ENCODE results near the gene KCTD13. TPM values are rescaled to one million over a fixed set of nuclear protein-coding genes. Genes with fewer than 3 reads are reported as not detected.

KCTD13 gene
- total RNA-seq, 3 donors from 2014 or later: 14.3 to 20.5 (median 18.7) TPM

DNA sequence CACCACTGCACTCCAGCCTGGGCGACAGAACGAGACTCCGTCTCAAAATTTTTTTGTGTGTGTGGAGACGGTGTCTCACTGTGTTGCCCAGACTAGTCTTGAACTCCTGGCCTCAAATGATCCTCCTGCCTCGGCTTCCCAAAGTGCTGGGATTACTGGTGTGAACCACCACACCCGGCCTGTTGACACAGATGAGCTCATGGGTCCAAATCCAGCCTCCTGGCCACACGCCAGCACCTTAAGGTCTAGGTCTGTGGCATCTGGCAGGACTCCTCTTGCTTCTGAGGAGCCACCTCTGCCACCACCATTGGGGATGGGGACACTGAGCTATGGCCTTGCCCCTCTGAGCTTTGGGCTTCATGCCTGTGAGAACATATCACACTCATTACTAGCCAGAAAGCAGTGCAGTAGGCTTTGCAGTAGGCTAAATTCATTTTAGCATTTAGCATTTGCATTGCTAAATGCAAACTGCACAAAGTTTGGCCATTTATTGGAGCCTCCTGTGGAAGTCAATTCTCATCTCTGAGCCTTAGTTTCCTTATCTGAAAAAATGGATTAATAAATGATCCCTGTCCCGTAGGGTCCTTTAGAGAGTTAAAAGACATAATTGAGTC is 57.5 kb downstream of the KCTD13 start:
- no peaks in the 10 kb centered on the region for H3K27me3 ChIP-seq
- intact Hi-C loops (cut with DNase I; ENCODE audit: low total_unique reads): loop anchor here (10.0 kb wide), 2 partner anchors 64 to 146 kb away; partner anchors contain the start of genes DOC2A and MAZ
- no peak for DNase-seq (ENCODE audit: low spot score in 2 of 2)
- TF ChIP-seq CTCF (IDR thresholded peaks at IDR 0.05): no peak
- no peak for TF ChIP-seq POLR2A (IDR thresholded peaks at IDR 0.05)
- no peak for TF ChIP-seq POLR2AphosphoS5 (IDR thresholded peaks at IDR 0.05)
- no peaks in the 10 kb centered on the region for H3K36me3 ChIP-seq
- H3K4me3 ChIP-seq: no peak overlapping the region
- H3K4me1 ChIP-seq: no peaks in the 10 kb centered on the region
- no peak overlapping the region for H3K27ac ChIP-seq
- H3K9me3 ChIP-seq: no peaks in the 10 kb centered on the region

GRCh38 chr16:29864205-29864604 is 61.8 kb downstream of the KCTD13 start:
- TF ChIP-seq POLR2A (IDR thresholded peaks at IDR 0.05): no peak
- TF ChIP-seq POLR2AphosphoS5 (IDR thresholded peaks at IDR 0.05): no peak
- no peak for TF ChIP-seq CTCF (IDR thresholded peaks at IDR 0.05)
- Histone ChIP-seq H3K27ac (no peak overlapping the region), H3K9me3 (no peaks in the 10 kb centered on the region), H3K4me1 (peaks cover 3 to 10% of the 10 kb centered on the region in 2 donors), H3K27me3 (no peaks in the 10 kb centered on the region), H3K4me3 (no peak overlapping the region), H3K36me3 (no peaks in the 10 kb centered on the region)
- DNase-seq (ENCODE audit: low spot score in 2 of 2): no peak
- intact Hi-C loops (cut with DNase I; ENCODE audit: low total_unique reads): loop anchor here (10.0 kb wide), 2 partner anchors 59 to 151 kb away; partner anchors contain the start of genes DOC2A and MAZ

DNA sequence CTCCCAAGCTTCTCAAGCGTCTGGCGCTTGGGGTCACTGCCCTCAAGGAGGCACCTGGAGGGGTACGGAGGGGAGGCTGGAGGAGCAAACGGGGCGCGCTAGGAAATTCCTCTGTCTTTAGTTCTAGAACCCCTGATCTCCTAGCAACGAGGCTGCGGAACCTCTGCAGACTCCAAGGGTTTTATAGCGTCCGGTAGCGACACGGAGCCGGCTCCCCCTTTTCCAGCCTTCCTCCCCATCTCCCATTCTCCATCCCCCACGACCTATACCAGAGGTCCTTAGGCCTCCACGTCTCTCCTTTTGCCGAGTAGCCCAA is 62.4 kb downstream of the KCTD13 start:
- H3K4me3 ChIP-seq: peak overlapping the region in 2 of 3 donors; percentile 68 to 95
- H3K27me3 ChIP-seq: no peaks in the 10 kb centered on the region
- peaks cover 3 to 10% of the 10 kb centered on the region in 2 donors for H3K4me1 ChIP-seq
- no peak for TF ChIP-seq POLR2AphosphoS5 (IDR thresholded peaks at IDR 0.05)
- TF ChIP-seq POLR2A (IDR thresholded peaks at IDR 0.05): no peak
- TF ChIP-seq CTCF (IDR thresholded peaks at IDR 0.05): peak in 1 of 3 donors; percentile 30
- intact Hi-C loops (cut with DNase I; ENCODE audit: low total_unique reads): loop anchor here (10.0 kb wide), 2 partner anchors 59 to 151 kb away; partner anchors contain the start of genes DOC2A and MAZ
- no peaks in the 10 kb centered on the region for H3K9me3 ChIP-seq
- no peak for DNase-seq (ENCODE audit: low spot score in 2 of 2)
- H3K36me3 ChIP-seq: no peaks in the 10 kb centered on the region
- H3K27ac ChIP-seq: peak overlapping the region in 1 of 2 donors; percentile 92

- Histone ChIP-seq H3K27me3 (no peaks in the 10 kb centered on the region), H3K9me3 (no peaks in the 10 kb centered on the region), H3K4me1 (peaks cover 3 to 10% of the 10 kb centered on the region in 2 donors), H3K27ac (peak within 1 kb of the TSS; percentile 90 to 92), H3K4me3 (peak within 1 kb of the TSS; percentile 68 to 97 (median 95)), H3K36me3 (no peaks in the 10 kb centered on the region)
- intact Hi-C loops (cut with DNase I; ENCODE audit: low total_unique reads): loop anchor here (10.0 kb wide), 2 partner anchors 58 to 152 kb away; partner anchors contain the start of genes DOC2A and MAZ
- TF ChIP-seq CTCF (IDR thresholded peaks at IDR 0.05) (peak; percentile 79 to 83 (median 81)), POLR2A (IDR thresholded peaks at IDR 0.05) (no peak), POLR2AphosphoS5 (IDR thresholded peaks at IDR 0.05) (peak; percentile 73 to 91 (median 78))
- DNase-seq (ENCODE audit: low spot score in 2 of 2): peak; percentile 87 to 89
Observed at GRCh38 chr16:29862884-29863668, 63.0 kb downstream of the KCTD13 start, which contains the start of gene CDIPT. Gene CDIPT (minus strand): TSS chr16:29863226. CDS start chr16:29862857, 369 bp downstream.

All from breast epithelium (tissue), 4 donors.